ENCODE results near the gene SNAP23.
A peak's percentile ranks its signal among the peaks of the same experiment; 100 is the strongest.

The SNAP23 gene

DNA sequence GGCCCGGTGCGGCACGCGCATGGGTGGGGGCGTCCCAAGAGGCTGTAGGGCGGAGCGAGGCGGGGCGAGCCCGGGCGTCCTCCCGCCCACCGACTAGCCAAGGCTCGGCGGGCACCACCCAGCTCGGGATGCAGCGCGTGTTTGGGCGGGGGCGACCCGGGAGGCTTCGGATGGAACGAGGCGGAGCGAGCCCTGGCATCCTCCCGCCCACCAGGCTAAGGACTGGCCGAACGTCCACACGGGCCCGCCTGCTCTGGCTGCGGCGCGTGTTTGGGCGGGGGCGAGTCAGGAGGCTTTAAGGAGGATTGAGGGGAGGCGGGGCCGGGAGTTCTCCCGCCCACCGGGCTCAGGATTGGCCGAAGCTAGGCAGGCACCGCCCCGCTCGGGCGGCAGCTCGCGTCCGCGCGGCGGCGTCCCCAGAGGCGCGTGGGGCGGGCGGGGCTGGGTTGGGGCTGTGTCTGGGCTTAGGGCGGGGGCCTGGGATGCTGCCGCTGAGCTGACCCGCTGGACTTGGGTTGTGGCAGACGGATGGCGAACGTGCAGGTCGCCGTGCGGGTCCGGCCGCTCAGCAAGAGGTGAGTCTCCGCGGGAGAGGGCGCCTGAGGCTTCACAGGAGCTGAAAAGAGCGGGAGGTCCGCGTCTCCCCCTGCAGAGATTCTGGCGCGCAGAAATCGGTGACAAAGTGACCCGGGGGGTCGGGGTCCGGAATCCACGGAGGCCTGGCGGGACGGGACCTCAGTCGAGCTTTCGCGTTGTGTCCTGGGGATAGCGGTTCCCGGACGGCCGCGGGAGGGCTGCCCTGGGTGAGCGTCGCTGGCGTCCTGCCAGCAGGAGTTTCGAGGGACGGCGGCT is 80.0 kb downstream of the SNAP23 start, which contains the start of gene STARD9:
STARD9 (plus strand) TSS at position 419 of the 852 bp plus-strand sequence; CDS start at position 529, 110 bp downstream.
- peak; percentile 97 for DNase-seq

- no peak for DNase-seq
Measured at GRCh38 chr15:42576040-42576594, 80.7 kb downstream of the SNAP23 start.

- DNase-seq, result no peak
Measured at GRCh38 chr15:42576776-42577175, 81.3 kb downstream of the SNAP23 start.

GRCh38 chr15:42577514-42578031 is 82.1 kb downstream of the SNAP23 start:
- DNase-seq, result no peak

- no peak for DNase-seq
Measured at GRCh38 chr15:42578984-42579537, 83.6 kb downstream of the SNAP23 start.

DNA sequence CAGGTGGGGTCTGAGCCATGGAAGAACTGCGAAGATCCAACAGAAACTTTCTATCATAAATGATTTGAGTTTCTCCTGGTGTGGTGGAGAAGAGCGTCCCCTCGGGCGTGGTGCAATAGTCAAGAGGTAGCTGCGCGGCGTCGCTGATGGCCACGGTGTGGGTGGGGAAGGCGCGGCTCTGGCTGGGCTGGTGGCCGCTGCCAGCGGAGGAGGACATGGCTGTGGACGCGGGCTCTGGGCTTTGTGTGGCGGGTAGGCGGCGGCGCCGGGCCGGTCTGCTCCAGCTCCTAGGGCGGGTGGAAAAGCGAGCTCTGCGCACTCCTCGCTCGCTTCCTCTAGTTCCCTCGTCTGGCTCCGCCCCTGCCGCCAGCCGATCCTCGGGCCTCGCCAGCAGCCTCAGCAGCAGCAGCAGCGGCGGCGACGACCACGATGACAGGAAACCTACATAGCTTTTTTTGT is 85.9 kb downstream of the SNAP23 start:
- no peak for DNase-seq

Data from GOT3 (cell line).